Epithelial cell of esophagus (primary cell): ENCODE measurements around the gene CCNL1.

Experiments
- DNase-seq: peaks from one replicate; pipeline ENCODE4 v3.0.0; 2010; ENCODE audit warnings: low read depth
- H3K4me3 ChIP-seq: 2 replicates; pipeline ENCODE4 v1.5.1; 2011; ENCODE audit warnings: mild to moderate bottlenecking, low read length, control low read depth
- TF ChIP-seq, protein P1 (sequence below): IDR thresholded peaks from 2 replicates; pipeline ENCODE4 v1.5.1; 2011; ENCODE audit warnings: low read depth, mild to moderate bottlenecking, low read length, control low read depth, inconsistent platforms; ENCODE audit not compliant: insufficient read depth; ENCODE audit errors: missing control alignments

The CCNL1 gene

DNA sequence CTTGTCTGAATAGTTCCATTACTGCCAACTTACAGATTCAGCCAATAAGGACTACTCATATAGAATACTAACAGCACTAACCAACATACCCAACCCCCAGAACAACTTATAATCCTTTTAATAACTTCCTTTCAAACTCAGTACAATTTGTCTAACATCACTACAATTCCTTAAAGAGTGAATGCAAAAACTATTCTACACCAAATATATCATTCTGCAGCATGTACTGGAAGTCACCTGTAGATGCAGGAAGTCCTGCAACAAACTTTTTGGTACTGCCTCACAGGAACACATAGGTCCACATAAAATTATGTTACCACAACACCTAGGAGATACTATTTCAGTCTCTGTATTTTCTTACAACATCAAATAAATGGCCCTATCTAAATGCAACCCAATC lies 2.1 kb downstream of the CCNL1 start:
- TF ChIP-seq, protein P1, sequence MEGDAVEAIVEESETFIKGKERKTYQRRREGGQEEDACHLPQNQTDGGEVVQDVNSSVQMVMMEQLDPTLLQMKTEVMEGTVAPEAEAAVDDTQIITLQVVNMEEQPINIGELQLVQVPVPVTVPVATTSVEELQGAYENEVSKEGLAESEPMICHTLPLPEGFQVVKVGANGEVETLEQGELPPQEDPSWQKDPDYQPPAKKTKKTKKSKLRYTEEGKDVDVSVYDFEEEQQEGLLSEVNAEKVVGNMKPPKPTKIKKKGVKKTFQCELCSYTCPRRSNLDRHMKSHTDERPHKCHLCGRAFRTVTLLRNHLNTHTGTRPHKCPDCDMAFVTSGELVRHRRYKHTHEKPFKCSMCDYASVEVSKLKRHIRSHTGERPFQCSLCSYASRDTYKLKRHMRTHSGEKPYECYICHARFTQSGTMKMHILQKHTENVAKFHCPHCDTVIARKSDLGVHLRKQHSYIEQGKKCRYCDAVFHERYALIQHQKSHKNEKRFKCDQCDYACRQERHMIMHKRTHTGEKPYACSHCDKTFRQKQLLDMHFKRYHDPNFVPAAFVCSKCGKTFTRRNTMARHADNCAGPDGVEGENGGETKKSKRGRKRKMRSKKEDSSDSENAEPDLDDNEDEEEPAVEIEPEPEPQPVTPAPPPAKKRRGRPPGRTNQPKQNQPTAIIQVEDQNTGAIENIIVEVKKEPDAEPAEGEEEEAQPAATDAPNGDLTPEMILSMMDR, result no peak
- no peak for DNase-seq
- peak overlapping the region; percentile 94 for H3K4me3 ChIP-seq

GRCh38 chr3:157156837-157157635 lies 2.9 kb downstream of the CCNL1 start:
- peak overlapping the region; percentile 94 for H3K4me3 ChIP-seq
- DNase-seq, result no peak
- TF ChIP-seq, protein P1, result no peak

GRCh38 chr3:157155591-157155990 lies 4.4 kb downstream of the CCNL1 start:
- H3K4me3 ChIP-seq, result no peak overlapping the region
- TF ChIP-seq, protein P1, result no peak
- DNase-seq, result no peak

DNA sequence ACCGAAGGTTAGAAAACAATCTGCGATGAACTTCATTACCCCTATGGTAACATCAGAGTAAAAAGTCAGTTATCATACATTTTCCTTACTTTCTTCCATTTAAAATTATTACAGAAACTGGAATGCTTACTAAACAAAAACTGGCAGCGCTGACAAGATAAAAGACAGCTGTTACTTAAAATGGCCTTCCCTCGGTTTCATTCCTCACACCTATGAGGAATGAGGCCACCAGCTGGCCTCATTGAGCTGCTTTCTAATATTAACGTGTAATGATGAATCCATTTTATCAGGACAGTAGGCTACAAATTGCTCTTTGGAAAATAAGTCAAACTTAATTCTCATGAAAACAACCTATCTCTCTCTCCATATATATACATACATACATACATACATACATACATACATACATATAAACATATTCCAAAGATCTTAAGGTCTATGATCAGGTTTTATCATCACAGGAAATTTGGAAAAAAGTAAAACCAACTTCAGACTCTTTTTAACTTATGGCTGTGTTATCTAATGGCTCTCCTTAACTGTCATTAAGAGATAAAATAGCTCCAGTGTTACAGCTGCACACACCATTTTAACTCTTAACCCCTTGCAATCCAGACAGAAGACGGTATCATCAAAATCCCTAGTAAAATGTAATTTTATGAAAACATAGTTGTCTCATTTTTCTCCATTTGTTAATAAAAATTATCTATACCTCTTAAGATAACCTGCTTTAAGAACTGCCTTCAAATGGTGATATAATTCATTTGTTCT lies 5.2 kb downstream of the CCNL1 start:
- DNase-seq, result no peak
- H3K4me3 ChIP-seq, result peak overlapping the region; percentile 13
- TF ChIP-seq, protein P1, result no peak

GRCh38 chr3:157152930-157153329 lies 7.0 kb downstream of the CCNL1 start:
- H3K4me3 ChIP-seq, result no peak overlapping the region
- TF ChIP-seq, protein P1, result no peak
- no peak for DNase-seq

GRCh38 chr3:157152438-157152837 lies 7.5 kb downstream of the CCNL1 start:
- no peak overlapping the region for H3K4me3 ChIP-seq
- no peak for DNase-seq
- TF ChIP-seq, protein P1, result no peak
